Esophagus squamous epithelium (tissue), 4 donors: ENCODE results near the gene SIGLEC10.

Source experiments
- CTCF ChIP-seq, 6 experiments: fragments of 450-650 bp in 4 of 6; fragments of 200-600 bp in 2 of 6; sonication (generic) in 2 of 6; IDR thresholded peaks; one replicate each; pipeline ENCODE4 v1.5.1; 2016 to 2019; ENCODE audit warnings: antibody characterized with exemption in 6 of 6, mild to moderate bottlenecking in 4 of 6, moderate library complexity in 4 of 6
- POLR2A ChIP-seq, 4 donors: fragments of 450-650 bp; IDR thresholded peaks; one replicate each; pipeline ENCODE4 v1.6.1; 2017; ENCODE audit warnings: antibody characterized with exemption in 4 of 4, mild to moderate bottlenecking in 4 of 4, moderate library complexity in 3 of 4

- no peak for TF ChIP-seq CTCF (IDR thresholded peaks at IDR 0.05)
- no peak for TF ChIP-seq POLR2A (IDR thresholded peaks at IDR 0.05)
Observed at GRCh38 chr19:51441410-51442390, 24.3 kb upstream of the SIGLEC10 start.
